GM18861 (cell line): ENCODE measurements around the gene GAB4.
"Not testable (repeated sequence)": the region's sequence is repeated elsewhere in the genome, so short reads cannot be mapped to it uniquely, and the experiment has no call there.

Experiments
- ATAC-seq: cut with Tn5 transposase; IDR thresholded peaks from one replicate; pipeline ENCODE4 v1.9.1; 2021; ENCODE audit not compliant: unreplicated experiment

GAB4 gene

DNA sequence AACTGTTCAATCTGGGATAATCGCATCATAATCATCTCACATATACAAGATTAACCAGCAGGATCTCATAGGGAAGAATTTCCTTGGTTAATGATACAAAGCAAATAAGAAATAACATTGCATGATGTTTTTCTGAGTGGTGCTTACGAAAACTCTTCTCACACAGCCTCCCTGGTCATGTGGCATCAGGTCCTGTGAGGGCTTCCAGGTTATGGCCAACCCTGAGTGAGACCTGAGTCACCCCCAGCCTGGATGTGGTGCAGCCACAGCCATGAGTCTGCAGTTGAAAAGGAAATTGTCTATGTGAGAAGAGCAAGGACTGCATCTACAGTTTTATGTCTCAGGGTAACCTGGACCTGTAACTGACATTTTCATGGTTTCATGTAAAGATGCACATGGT lies 92.3 kb downstream of the GAB4 start:
- ATAC-seq = no peak

DNA sequence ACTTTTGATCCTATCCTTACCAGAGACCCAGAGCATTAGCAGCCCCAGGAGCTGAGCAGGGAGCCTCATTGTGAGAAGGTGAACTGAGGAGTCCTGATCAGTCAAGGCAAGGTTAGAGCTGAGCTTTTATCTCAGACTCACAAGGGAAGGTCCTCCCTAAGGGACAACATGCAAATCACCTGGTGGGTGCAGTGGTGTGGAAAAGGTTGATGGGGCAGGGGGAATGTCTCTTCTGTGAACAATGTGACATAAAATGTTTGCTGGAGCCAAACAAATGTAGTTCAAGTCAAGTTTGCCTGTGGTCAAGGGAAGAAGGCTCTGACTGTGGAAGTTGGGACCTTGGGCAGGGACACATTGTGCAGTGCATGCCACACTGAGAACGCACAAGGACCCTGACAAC lies 93.1 kb downstream of the GAB4 start:
- not testable (repeated sequence) for ATAC-seq

DNA sequence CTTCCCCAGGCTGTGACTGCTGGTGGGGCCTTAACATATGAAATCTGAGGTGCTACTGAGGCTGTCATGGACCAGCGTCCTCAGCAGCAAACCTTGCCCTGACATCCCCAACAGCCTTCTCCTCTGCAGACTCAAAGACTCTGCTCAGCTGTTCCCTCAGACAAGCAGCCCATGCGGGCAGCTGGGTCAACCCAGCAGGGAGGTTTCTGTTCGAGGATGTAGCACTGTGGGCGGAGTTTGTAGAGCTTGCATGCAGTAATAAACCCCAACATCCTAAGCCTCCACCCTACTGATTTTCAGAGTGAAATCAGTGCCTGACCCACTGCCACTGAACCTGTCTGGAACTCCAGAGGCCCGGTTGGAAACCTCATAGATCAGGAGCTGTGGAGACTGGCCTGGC lies 94.0 kb downstream of the GAB4 start:
- no peak for ATAC-seq

DNA sequence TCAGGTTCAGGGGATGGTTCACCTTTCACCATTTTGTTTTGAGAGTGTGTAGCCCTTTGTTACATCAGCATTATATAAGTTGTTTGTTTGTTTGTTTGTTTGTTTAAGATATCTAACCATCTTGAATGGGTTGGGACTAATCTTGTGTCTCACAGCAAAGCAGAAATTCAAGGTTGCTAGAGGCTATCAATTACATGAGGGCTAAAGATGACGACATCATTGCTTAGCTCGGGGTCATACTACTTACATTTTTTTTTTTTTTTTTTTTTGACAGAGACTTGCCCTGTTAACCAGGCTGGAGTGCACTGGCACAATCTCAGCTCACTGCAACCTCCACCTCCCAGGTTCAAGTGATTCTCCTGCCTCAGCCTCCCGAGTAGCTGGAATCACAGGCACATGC lies 95.7 kb downstream of the GAB4 start:
- ATAC-seq = no peak
